DOHH2 (cell line): ENCODE measurements around the gene GDF9.

Source experiments
- H3F3A ChIP-seq: fragments of 200-600 bp; sonication (generic), shearing (Covaris generic); 2 replicates; pipeline ENCODE4 v1.6.0; 2016; ENCODE audit warnings: antibody characterized with exemption, mild to moderate bottlenecking; ENCODE audit not compliant: control insufficient read depth, insufficient read depth
- H3K27ac ChIP-seq: fragments of 200-600 bp; sonication (generic); 2 replicates; pipeline ENCODE4 v1.5.1; 2014; ENCODE audit warnings: low read depth, mild to moderate bottlenecking, low read length, moderate library complexity
- H3K27me3 ChIP-seq: fragments of 200-600 bp; sonication (generic); 2 replicates; pipeline ENCODE4 v1.6.1; 2014; ENCODE audit warnings: mild to moderate bottlenecking, low read length, mixed read lengths; ENCODE audit not compliant: control insufficient read depth
- H3K36me3 ChIP-seq: fragments of 200-600 bp; sonication (generic); 2 replicates; pipeline ENCODE4 v1.6.1; 2014; ENCODE audit warnings: mild to moderate bottlenecking, low read length, moderate library complexity, mixed read lengths; ENCODE audit not compliant: control insufficient read depth
- H3K4me1 ChIP-seq: fragments of 200-600 bp; sonication (generic); 2 replicates; pipeline ENCODE4 v1.6.1; 2014; ENCODE audit warnings: mild to moderate bottlenecking, low read length, mixed read lengths; ENCODE audit not compliant: control insufficient read depth
- H3K4me2 ChIP-seq: fragments of 200-600 bp; sonication (generic); 2 replicates; pipeline ENCODE4 v1.6.0; 2014; ENCODE audit warnings: mild to moderate bottlenecking, low read length, moderate library complexity
- H3K4me3 ChIP-seq: fragments of 200-600 bp; sonication (generic); 2 replicates; pipeline ENCODE4 v1.5.1; 2014; ENCODE audit warnings: mild to moderate bottlenecking, low read length, mixed read lengths
- H3K79me2 ChIP-seq: fragments of 200-600 bp; sonication (generic); 2 replicates; pipeline ENCODE4 v1.6.1; 2014; ENCODE audit warnings: mild to moderate bottlenecking, low read length, mixed read lengths; ENCODE audit not compliant: control insufficient read depth
- H3K9me2 ChIP-seq: fragments of 200-600 bp; sonication (generic); replicated peaks from 2 replicates; pipeline ENCODE4 v1.6.1; 2014; ENCODE audit warnings: mild to moderate bottlenecking, low read length, mixed read lengths; ENCODE audit not compliant: control insufficient read depth
- H3K9me3 ChIP-seq: fragments of 200-600 bp; sonication (generic); 2 replicates; pipeline ENCODE4 v1.6.1; 2014; ENCODE audit warnings: antibody characterized with exemption, low read length, mixed read lengths; ENCODE audit not compliant: control insufficient read depth, insufficient read depth
- H4K20me1 ChIP-seq: fragments of 200-600 bp; sonication (generic); 2 replicates; pipeline ENCODE4 v1.6.0; 2014; ENCODE audit warnings: low read depth, mild to moderate bottlenecking, antibody characterized with exemption, low read length, moderate library complexity; ENCODE audit not compliant: control insufficient read depth, insufficient read depth
- CTCF ChIP-seq: fragments of 200-600 bp; sonication (generic); IDR thresholded peaks from one replicate; pipeline ENCODE4 v1.5.1; 2014; ENCODE audit warnings: antibody characterized with exemption, mild to moderate bottlenecking, low read depth, low read length; ENCODE audit not compliant: poor library complexity, severe bottlenecking
- EZH2phosphoT487 ChIP-seq: fragments of 200-600 bp; sonication (generic); IDR thresholded peaks from 2 replicates; pipeline ENCODE4 v1.6.1; 2017; ENCODE audit warnings: borderline replicate concordance, mild to moderate bottlenecking, antibody characterized with exemption, low read length, moderate library complexity, mixed read lengths

GDF9 gene

GRCh38 chr5:132812123-132812765, 54.0 kb downstream of the GDF9 start:
- no peak overlapping the region for H3K27ac ChIP-seq
- TF ChIP-seq CTCF: no peak
- TF ChIP-seq EZH2phosphoT487: no peak
- H3K4me1 ChIP-seq: 0 out of 2 replicates have a peak, but pooled peaks cover 3% of the 10 kb centered on the region
- peaks cover 31% of the 10 kb centered on the region for H3K27me3 ChIP-seq
- H3K4me3 ChIP-seq: no peak overlapping the region
- peaks cover 5% of the 10 kb centered on the region; the same call in 1 of the 2 replicates for H3F3A ChIP-seq
- no peaks in the 10 kb centered on the region for H3K9me3 ChIP-seq
- H4K20me1 ChIP-seq: no peaks in the 10 kb centered on the region
- H3K79me2 ChIP-seq: no peaks in the 10 kb centered on the region
- no peaks in the 10 kb centered on the region for H3K36me3 ChIP-seq
- H3K9me2 ChIP-seq: no peaks in the 10 kb centered on the region
- H3K4me2 ChIP-seq: no peak overlapping the region
